ENCODE data around the gene ADPRHL1. TPM values are rescaled to one million over a fixed set of nuclear protein-coding genes. Genes with fewer than 3 reads are reported as not detected.
A peak's percentile ranks its signal among the peaks of the same experiment; 100 is the strongest.

ADPRHL1 gene
- 506 TPM for total RNA-seq
- long read RNA-seq, transcript ADPRHL1-202 (7 exons, 1,341 nt): major isoform, 424 of 654 reads
- long read RNA-seq, partial matches to known transcripts: 69 of 654 reads
- long read RNA-seq, other reads (novel, unspliced or antisense): 161 of 654 reads

GRCh38 chr13:113452942-113453901 lies at the start of gene ADPRHL1:
Gene ADPRHL1, minus strand, starts transcription at chr13:113453488. Its CDS starts 51 bp downstream, at chr13:113453437.
- intact Hi-C loops (cut with DNase I): no loop called here
- ATAC-seq (ENCODE audit: poor library complexity) (peak; percentile 79), DNase-seq (peak; percentile 77)

DNA sequence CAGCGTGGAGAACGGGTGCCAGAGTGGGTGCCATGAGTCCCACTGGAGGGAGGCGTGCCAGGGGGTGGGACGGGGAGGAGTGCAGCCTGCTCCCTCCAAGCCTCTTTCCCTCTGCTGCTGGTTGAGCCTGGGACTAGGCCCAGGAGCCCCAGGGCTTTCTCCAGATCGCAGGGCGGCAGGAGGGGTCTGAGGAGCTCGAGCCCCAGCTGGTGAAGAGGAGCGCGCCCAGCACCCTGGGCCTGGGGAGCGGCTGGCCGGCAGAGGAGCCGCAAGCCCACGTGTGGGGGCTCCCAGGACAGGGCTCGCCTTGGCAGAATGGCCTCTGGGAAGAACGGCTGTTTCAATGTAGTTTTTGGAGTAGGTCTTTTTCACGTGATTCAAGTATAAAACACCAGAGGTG lies 49.4 kb upstream of the ADPRHL1 start:
- DNase-seq: no peak

DNA sequence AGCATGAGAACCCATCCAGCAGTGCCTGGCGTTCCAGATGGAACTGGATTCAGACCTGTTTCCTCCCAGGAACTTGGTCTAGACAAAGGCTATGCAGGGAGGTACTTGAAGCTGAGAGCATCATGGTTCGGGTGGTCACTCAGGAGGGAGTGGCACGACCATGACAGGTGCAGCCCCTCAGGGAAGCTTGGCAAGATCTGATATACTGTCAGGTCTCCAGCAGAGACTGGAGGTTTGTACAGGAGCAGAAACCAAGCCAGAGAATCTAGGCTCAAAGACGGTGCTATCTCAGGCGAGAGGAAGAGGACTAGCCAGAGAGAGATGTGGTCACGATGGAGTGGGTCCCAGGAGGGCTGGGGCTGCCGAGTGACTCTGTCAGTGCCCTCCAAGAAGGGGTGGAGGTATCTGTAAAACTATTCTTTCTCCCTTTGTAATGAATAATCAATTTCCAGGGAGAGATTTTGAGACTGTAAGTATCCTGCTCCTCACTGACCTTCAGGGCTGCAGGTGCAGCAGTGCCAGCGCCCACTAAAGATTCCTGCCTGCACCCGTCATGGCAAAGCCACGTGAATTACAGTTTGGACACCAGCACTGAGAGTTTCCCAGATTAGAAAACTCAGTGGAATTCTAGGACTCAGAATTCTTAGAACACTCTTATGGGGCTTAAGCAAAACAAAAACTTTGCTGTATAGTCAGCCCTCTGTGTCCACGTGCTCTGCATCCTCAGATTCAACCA lies 47.4 kb upstream of the ADPRHL1 start:
- peak; percentile 93 for ATAC-seq (ENCODE audit: poor library complexity)
- intact Hi-C loops (cut with DNase I): no loop called here
- peak; percentile 71 for DNase-seq

More for the DNA sequence above, 49.4 kb upstream of the ADPRHL1 start:
- intact Hi-C loops (cut with DNase I): no loop called here
- ATAC-seq (ENCODE audit: poor library complexity): no peak

DNA sequence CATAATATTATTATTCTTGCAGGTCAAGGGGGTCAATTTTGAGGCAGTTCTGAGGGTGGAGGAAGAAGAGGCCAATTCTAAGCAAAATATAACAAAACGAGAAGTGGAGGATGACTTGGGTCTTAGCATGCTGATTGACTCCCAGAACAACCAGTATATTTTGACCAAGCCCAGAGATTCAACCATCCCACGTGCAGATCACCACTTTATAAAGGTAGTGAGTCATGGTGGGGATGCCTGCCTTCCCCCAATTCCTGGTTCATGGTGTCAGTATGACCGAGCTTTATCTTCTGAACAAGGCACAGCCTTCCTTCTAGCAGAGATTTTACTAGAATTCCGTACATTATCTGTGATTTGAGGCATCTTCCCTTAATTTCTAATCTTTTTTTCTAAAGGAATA lies 46.6 kb upstream of the ADPRHL1 start:
- DNase-seq: no peak
- intact Hi-C loops (cut with DNase I): no loop called here
- ATAC-seq (ENCODE audit: poor library complexity): no peak

- DNase-seq (no peak), ATAC-seq (ENCODE audit: poor library complexity) (no peak)
- intact Hi-C loops (cut with DNase I): no loop called here
Observed at GRCh38 chr13:113498905-113499304, 45.6 kb upstream of the ADPRHL1 start.

- no peak for DNase-seq
- ATAC-seq (ENCODE audit: poor library complexity): no peak
- intact Hi-C loops (cut with DNase I): no loop called here
Observed at GRCh38 chr13:113497217-113497616, 43.9 kb upstream of the ADPRHL1 start.

GRCh38 chr13:113495494-113496210 lies 42.4 kb upstream of the ADPRHL1 start:
- intact Hi-C loops (cut with DNase I): no loop called here
- ATAC-seq (ENCODE audit: poor library complexity) (peak; percentile 42), DNase-seq (no peak)

GRCh38 chr13:113493315-113493951 lies 40.1 kb upstream of the ADPRHL1 start:
- ATAC-seq (ENCODE audit: poor library complexity) (no peak), DNase-seq (no peak)
- intact Hi-C loops (cut with DNase I): no loop called here

DNA sequence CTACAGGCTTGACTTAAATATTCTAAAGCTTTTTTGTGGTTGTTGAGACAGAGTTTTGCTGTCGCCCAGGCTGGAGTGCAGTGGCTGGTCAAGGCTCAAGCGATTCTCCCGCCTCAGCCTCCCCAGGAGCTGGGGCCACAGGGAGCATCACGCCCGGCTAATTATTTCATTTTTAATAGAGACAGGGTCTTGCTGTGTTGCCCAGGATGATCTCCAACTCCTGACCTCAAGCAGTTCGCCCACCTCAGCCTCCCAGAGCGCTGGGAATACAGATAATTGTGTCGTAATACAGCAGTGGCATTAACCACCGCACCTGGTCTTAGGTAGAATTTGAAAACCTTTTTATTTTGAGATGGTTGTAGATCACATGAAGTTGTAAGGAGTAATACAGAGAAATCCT lies 38.7 kb upstream of the ADPRHL1 start:
- DNase-seq: no peak
- ATAC-seq (ENCODE audit: poor library complexity): no peak
- intact Hi-C loops (cut with DNase I): no loop called here

DNA sequence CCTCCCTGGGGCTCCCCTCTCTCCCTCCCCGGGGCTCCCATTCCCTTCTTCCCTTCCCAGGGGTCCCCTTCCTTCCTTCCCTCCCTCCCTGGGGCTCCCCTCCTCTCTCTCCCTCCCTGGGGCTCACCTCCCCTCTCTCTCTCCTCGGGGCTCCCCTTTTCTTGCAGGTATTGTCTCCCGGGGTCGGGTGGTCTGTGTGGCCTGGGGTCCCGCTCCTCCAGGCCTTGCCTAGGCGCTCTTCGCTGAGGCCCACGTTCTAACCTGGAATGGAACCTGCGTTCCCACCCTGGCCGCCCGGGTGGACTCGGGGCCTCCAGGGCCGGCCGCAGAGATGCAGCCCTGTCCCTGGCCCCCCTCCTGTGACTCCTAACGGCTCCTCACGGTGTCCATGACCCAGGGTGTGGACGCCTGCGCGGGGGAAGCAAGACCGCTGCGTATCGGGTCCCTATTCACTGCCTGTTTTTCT lies 38.2 kb upstream of the ADPRHL1 start:
- DNase-seq (peak; percentile 63), ATAC-seq (ENCODE audit: poor library complexity) (peak; percentile 36)
- intact Hi-C loops (cut with DNase I): no loop called here

DNA sequence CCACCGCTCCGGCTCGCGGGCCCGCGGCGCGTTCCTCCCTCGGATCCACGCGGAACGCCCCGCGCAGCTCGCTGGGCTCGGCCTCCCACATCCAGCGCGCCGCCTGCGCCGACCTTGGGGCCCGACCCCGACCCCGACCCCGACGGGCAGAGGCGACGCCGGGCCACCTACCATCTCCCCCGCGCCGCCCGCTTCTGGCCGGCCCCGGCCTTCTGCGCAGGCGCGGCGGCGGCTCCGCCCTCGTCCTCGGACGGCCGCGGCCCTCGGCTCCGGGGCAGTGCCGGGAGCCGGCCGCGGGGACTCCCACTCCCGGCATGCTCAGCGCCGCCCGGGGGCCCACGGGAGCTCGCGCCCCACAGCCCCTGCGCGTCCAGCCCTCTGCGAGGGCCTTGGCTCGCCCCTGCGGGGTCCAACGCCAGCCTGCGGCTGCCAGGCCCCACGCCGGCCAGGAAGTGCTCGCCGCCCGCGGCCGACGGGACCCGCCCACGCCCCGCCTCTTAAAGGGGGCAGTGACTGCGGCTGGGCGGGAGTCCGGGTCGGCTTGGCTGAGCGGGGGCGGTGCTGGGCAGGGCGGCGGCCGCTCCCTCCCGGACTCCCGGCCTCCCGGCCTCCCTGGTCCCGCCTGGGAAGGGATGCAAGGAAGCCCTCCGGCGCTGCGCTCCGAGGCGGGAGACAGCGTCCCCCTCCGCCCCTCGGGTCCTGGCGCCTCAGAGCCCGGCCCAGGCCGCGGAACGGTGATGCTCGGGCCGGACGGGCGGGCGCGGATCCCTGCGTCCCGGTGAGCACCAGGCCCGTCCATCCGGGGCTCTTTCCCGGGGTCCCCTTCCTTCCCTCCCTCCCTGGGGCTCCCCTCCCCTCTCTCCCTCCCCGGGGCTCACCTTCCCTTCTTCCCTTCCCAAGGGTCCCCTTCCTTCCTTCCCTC lies 37.5 kb upstream of the ADPRHL1 start, which contains the start of gene DCUN1D2:
Gene DCUN1D2, minus strand, starts transcription at position 216 of the 922 bp plus-strand sequence. Its CDS starts 42 bp downstream, at position 174.
- DNase-seq (peak; percentile 97), ATAC-seq (ENCODE audit: poor library complexity) (peak; percentile 92)
- intact Hi-C loops (cut with DNase I): no loop called here

- intact Hi-C loops (cut with DNase I): no loop called here
- ATAC-seq (ENCODE audit: poor library complexity) (peak; percentile 0), DNase-seq (no peak)
Observed at GRCh38 chr13:113489549-113490495, 36.5 kb upstream of the ADPRHL1 start.

GRCh38 chr13:113489171-113489548 lies 35.9 kb upstream of the ADPRHL1 start:
- intact Hi-C loops (cut with DNase I): no loop called here
- DNase-seq (no peak), ATAC-seq (ENCODE audit: poor library complexity) (no peak)

- DNase-seq (no peak), ATAC-seq (ENCODE audit: poor library complexity) (no peak)
Observed at GRCh38 chr13:113488283-113488682, 35.0 kb upstream of the ADPRHL1 start.

GRCh38 chr13:113486698-113487097 lies 33.4 kb upstream of the ADPRHL1 start:
- intact Hi-C loops (cut with DNase I): no loop called here
- no peak for ATAC-seq (ENCODE audit: poor library complexity)
- DNase-seq: no peak

More at GRCh38 chr13:113488283-113488682, 35.0 kb upstream of the ADPRHL1 start:
- intact Hi-C loops (cut with DNase I): no loop called here

DNA sequence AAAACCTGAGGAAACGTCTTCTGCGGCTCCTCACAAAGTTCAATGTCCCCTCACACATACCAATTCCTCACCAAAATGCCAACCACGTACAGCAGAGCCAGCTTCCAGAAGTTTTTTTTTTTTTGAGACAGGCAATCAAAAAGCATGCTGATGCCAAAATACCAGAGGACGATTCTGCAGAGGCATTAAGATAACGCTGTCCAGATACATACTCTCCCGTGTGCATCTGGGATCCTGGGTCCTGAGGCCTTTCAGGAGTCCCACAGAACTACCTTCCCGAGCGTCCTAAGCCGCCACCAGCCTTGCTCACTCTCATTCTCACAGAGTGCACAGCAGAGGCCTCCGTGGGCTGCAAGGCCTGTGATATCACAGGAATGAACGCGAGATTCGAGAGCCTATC lies 32.3 kb upstream of the ADPRHL1 start:
- intact Hi-C loops (cut with DNase I): no loop called here
- no peak for DNase-seq
- peak; percentile 42 for ATAC-seq (ENCODE audit: poor library complexity)
